T1000 (cell line): ENCODE measurements around the gene ABCD1.

Experiments used
- DNase-seq: peaks from one replicate; lab custom pipeline; 2025; ENCODE audit warnings: mixed read lengths; lab: John Stamatoyannopoulos, UW

The ABCD1 gene

DNA sequence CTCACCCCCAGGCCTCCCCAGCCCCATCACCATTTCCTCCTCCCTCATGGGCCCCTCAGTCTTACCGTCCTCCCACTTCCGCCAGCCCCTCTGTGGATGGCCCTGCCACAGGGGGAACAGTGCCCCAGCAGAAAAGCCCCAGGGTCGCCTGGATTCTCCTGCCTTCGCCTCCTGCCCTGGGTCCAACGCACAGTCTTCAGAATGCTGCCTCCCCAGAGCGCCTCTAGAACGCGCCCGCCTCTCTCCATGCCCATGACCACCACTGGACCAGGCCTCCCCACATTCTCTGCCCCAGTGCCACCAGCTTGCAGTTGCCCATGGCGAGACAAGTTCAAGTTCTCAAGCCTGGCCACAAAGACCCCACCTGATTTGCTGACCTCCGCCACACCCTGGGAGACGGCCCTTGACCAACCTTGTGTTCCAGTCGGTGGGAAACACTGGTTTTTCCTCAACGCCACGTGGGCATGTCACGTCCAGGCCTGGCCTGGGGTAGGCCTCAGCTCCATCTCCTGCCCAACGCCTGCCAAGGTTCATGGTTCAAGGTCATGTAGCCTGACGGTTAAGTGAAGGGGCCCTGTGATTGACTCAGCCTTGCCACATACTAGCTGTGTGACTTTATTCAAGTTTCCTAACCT lies 38.8 kb downstream of the ABCD1 start:
- DNase-seq = no peak

DNA sequence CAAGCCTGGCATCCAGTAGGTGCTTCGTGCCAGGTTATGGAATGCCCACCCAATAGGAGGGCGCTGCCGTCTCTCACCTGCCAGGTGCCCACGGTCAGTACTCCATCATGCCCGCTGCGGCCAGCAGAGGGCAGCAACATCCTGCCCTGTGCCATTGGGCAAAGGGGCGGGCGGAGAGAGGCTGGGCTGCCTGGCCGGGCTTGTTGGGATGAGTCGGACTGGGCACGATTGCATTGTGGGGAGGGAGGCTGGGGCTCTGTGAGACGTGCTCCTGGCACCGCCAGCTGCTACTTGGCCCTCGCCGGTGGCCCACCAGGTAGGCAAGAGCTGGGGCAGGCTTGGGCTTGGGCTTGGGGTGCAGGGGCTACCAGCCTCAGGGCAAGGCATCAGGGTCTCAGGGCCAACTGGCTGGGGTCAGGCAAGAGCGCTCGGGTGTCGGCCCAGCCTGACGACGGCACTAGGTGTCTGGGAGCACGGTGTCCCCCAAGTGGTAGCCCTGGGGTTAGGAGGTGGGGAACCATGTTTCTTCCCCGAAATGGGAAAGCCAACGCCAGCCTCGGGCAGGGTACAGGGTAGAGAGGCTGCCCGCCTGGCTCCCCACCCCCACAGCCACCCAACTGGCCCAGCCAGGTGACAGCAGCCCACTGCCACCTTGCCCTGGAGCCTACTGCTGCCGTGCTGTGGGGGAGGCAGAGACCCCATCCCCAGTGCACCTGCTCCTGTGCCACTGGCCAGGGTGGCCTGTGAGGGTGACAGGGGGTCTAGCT lies 39.5 kb downstream of the ABCD1 start, which contains the start of gene PLXNB3:
Gene PLXNB3, plus strand, starts transcription at position 261 of the 767 bp plus-strand sequence. CDS start 1,287 bp downstream, outside the sequence.
- DNase-seq = peak; percentile 26

DNA sequence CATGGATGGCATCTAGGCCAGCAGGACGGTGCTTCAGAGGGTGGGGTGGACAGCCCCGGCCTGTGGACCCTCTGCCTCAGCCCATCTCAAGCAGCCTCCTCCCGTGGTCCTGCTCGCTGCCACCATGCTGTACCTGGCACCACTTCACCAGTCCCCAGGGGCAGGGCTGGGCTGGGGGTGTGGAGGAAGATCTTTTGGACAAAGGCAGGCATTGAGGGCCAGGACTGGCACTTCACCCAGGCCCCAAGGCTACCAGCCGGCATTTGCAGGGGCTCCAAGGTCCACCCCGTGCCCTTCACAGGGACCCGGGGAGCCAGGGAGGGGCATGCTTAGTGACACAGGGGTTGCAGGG lies 40.1 kb downstream of the ABCD1 start:
- DNase-seq = no peak

DNA sequence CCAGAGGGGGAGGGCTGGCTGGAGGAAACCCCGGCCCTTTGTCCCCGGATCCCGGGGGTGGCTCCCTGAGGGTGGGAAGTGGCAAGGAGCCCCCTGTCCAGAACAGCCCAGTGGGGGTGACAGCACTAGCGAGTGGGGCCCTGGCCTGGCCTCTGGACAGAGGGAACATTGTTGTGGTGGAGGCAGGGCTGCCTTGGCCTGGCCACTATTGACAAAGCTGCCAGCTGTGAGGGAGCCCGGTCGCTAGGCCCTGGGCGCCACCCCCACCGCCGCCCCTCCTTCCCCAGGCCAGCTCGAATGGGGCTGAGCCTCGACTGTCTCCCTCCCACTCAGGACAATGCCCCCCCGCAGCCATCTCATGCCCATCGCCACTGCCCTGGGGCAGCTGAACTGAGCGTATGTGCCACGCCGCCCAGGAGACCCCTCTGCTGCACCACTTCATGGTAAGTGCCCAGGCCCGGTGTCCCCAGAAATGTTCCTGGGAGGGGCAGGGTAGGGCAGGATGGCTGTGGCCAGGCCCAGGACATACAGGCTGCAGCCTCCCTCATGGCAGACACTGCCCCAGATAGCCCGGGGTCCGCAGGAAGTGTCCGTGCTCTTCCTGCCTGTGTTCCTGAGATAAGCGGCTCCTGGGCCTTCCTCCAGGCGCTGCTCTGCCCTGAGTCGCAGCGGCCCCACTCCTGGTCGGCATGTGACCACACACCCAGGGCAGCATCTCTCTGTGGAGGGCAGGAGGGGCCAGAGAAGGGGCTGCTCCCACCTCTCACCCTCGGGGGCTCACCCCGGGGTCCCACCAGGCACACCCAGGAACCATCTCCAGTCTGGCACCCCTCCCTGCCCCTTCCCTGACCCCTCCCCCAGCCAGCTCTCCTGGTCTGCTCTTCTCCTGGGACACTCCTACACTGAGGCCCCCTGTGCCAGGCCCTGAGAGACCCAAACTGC lies 40.8 kb downstream of the ABCD1 start:
- no peak for DNase-seq

DNA sequence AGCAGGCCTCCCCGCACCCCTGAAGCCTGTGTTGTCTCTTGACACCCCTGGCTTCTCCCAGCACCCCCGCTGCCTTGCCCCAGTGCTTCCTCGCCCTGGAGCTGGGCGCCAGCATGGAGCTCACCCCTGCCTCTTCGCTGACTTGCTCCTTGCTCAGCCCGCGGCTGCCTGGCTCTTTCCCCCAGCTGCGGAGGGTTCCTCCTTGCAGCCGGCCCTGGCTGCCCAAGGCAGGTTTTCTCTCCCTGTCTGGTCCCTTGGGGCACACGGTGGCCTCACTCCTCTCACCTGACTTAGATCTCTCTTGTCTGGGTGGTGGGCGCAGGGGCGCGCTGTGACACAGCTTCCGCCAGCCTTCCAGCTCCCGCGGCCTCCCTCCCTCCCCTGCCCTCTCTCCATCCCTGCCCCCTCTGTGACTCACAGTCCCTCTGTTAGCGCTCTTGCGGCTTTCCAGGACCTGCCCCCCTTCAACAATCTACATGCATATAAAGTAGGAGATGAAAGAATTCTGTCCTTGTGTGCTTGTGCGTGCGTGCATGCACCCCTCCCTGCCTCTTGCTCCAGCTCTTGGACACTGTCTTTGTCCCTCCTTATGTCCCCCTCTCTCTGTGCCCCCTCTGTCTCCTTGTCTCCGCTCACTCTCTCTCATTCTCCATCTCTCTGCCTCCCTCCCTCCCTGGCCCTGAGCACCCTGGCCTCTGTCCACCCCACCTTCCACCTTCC lies 41.6 kb downstream of the ABCD1 start:
- no peak for DNase-seq

DNA sequence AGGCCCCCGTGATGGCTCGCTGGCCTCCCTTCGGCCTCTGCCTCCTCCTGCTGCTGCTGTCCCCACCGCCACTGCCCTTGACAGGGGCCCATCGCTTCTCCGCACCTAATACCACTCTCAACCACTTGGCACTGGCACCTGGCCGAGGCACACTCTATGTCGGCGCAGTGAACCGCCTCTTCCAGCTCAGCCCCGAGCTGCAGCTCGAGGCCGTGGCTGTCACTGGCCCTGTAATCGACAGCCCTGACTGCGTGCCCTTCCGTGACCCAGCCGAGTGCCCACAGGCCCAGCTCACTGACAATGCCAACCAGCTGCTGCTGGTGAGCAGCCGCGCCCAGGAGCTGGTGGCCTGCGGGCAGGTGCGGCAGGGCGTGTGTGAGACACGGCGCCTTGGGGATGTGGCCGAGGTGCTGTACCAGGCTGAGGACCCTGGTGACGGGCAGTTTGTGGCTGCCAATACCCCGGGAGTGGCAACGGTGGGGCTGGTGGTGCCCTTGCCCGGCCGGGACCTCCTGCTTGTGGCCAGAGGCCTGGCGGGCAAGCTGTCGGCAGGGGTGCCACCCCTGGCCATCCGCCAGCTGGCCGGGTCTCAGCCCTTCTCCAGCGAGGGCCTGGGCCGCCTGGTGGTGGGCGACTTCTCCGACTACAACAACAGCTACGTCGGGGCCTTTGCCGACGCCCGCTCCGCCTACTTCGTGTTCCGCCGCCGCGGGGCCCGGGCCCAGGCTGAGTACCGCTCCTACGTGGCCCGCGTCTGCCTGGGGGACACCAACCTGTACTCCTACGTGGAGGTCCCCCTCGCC lies 42.4 kb downstream of the ABCD1 start:
- no peak for DNase-seq

DNA sequence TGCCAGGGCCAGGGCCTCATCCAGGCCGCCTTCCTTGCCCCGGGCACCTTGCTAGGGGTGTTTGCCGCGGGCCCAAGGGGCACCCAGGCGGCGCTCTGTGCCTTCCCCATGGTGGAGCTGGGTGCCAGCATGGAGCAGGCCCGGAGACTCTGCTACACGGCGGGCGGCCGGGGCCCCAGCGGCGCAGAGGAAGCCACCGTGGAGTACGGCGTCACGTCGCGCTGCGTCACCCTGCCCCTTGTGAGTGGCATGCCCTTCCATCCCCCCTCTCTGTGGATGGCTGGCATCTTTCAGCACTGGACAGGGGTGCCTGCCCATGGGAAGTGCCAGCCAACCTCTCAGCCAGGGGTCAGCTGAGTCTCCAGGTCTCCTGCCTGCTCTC lies 43.0 kb downstream of the ABCD1 start:
- DNase-seq = no peak

DNA sequence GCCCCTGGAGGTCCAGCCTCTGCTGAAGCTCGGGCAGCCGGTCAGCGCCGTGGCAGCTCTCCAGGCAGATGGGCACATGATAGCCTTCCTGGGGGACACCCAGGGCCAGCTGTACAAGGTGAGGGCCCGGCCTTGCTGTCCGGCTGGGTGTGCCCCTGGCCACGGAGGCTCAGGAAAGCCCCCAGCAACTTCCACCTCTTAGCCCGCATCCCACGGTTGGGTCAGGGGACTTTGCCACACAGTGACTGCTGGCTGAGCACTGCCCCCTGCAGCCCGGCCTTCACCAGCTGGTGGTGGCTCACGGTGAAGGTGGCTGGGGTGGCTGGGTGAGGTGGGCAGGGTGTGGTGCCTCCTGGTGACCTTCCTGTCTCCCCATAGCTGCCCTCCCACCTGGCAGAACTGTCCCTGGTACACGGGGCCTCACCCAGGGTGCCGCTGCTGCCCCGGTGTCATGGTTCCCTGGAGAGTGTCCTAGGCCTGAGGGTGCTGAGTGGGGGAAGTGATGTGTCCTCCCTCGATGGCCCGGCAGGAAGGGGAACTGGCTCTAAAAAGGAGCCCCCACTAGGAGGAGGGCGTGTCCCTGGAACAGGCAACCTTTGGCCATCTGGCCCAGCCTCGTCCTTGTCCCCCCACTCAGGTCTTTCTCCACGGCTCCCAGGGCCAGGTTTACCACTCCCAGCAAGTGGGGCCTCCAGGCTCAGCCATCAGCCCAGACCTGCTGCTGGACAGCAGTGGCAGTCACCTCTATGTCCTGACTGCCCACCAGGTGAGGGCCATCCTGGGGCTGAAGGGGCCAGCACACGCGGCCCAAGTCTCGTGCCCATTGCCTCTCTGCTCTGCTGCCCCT lies 43.9 kb downstream of the ABCD1 start:
- no peak for DNase-seq

DNA sequence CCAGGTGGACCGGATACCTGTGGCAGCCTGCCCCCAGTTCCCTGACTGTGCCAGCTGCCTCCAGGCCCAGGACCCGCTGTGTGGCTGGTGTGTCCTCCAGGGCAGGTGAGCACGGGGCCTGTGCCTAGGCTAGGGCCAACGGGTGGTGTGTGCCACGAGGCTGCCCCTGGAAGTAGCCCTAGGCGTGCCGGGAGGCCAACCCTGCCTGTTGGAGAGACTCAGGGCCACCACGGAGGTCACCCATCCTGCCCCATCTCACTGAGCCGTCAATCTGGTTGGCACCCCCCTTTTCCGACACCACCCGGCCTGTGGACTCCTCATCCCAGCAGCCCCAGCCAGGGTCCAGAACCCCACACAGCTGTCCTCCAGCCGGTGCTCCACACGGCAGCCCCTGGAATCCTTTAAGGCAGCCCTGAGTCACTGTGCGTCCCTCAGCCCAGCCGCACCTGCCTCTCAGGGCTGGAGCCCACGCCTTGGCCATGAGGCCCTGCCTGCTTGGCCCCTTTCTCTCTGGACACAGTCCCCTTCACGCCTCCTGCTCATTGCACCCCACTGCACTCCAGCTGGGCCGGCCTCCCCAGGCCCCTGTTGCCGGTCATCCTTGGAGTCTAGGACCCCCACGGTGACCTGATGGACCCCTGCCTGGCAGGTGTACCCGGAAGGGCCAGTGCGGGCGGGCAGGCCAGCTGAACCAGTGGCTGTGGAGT lies 44.7 kb downstream of the ABCD1 start:
- DNase-seq = no peak

DNA sequence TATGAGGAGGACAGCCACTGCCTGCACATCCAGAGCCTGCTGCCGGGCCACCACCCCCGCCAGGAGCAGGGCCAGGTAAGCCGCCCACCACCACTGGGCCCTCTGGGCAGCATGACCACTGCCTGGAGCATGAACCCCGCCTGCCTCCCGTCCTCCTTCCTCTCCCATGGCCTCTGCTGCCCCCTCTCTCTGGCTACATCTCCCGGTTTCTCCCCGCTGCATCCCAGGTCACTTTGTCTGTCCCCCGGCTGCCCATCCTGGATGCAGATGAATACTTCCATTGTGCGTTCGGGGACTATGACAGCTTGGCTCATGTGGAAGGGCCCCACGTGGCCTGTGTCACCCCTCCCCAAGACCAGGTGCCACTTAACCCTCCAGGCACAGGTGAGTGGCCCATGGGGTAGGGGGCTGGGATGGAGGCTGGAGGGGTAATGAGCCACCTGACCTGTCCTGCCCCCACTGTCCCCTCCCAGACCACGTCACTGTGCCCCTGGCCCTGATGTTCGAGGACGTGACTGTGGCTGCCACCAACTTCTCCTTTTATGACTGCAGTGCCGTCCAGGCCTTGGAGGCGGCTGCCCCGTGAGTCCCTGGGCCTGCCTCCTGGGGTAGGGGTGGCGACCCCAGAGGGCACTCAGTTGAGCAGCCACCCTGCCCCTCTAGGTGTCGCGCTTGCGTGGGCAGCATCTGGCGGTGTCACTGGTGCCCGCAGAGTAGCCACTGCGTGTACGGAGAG lies 45.4 kb downstream of the ABCD1 start:
- DNase-seq = no peak

DNA sequence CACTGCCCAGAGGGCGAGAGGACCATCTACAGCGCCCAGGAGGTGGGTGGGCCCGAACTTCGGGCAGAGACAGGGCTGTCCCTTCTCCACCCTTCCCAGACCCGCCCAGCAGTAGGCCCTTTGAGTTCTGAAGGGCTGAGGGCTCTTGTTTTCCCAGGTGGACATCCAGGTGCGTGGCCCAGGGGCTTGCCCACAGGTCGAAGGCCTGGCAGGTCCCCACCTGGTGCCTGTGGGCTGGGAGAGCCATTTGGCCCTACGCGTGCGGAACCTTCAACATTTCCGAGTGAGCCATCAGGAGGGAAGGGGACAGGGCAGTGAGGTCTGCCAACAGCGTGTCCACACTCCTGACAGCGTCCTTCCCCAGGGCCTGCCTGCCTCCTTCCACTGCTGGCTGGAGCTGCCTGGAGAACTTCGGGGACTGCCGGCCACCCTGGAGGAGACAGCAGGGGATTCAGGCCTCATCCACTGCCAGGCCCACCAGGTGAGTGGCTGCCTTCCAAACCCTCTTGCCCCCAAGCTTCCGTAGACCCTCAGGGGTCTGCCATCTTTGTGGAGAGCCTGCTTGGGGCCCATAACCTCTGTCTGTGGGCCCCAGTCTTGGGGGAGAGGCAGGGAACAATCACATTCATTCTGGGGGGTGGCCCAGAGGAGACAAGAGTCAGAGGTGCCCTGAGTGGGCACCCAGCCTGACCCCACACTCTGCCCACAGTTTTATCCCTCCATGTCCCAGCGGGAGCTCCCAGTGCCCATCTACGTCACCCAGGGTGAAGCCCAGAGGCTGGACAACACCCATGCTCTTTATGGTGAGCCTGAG lies 46.2 kb downstream of the ABCD1 start:
- DNase-seq = no peak

DNA sequence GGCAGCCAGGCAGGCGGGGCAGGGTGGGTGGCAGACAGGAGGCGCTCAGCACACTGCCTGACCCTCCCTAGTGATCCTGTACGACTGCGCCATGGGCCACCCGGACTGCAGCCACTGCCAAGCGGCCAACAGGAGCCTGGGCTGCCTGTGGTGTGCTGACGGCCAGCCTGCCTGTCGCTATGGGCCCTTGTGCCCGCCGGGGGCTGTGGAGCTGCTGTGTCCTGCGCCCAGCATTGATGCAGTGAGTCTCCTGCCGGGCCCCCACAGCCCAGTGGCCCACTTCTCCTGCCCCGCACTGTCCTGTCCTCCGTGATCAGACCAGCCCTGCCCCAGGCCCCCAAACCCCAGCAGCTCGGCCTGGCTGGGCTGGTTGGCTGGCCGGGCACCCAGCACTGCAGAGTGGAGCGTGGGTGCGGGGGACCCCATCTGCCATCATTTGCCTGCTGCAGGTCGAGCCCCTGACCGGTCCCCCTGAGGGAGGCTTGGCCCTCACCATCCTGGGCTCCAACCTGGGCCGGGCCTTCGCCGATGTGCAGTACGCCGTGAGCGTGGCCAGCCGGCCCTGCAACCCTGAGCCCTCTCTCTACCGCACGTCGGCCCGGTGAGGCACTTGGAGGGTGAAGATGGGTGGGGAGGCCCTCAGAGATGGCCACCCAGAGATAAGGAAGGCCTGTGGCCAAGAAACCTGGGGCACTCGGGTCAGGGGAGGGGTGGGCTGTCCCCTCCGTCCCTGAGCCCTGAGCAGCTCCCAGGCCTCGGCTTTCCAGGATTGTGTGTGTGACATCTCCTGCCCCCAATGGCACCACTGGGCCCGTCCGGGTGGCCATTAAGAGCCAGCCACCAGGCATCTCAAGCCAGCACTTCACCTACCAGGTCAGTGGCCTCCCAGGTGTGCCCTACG lies 47.0 kb downstream of the ABCD1 start:
- DNase-seq = no peak

DNA sequence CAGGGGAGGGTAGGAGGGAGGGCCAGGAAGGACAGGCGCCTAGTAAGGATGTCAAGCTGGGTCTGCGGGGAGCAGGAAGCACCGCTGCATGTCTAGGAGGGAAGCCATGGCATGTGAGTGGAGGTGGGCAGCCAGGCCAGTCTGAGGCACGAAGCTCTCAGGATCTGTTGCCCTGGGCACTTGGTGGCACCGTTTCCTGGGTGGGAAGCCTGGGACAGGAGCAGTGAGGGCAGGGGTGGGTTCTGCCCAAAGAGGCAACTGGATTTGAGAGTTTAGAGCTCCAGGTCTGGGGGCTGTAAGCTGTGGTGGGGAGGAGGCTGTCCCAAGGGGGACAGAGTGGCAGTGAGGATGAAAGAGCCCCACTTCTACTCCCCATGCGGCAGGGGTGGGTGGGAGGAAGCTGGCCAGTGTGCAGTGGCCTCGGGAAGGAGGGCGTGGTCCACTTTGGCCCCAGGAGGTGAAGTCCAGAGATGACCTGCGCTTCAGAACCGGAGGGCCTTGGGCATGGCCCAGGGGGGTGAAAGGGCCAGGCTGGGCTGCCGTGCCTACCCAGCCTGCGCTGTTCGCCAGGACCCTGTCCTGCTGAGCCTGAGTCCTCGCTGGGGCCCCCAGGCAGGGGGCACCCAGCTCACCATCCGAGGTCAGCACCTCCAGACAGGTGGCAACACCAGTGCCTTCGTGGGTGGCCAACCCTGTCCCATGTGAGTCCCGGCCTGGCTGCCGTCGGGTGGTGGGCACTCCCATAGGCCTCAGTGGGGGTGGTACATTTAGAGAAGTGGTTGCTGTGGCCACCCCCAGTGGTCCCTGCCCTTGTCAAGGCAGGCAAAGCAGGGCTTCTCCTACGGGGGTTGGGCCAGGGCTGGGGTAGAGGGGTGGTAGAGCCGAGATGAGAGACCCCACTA lies 47.9 kb downstream of the ABCD1 start:
- DNase-seq = no peak

DNA sequence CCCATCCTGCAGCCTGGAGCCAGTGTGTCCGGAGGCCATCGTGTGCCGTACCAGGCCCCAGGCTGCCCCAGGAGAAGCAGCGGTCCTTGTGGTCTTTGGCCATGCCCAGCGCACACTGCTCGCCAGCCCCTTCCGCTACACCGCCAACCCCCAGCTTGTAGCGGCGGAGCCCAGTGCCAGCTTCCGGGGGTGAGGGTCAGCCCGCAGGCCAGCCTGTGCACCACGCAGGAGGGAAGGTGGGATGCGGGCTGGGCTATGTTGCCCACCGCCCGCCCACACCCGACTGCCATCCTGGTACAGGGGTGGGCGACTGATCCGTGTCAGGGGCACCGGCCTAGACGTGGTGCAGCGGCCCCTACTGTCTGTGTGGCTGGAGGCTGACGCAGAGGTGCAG lies 48.6 kb downstream of the ABCD1 start:
- no peak for DNase-seq

DNA sequence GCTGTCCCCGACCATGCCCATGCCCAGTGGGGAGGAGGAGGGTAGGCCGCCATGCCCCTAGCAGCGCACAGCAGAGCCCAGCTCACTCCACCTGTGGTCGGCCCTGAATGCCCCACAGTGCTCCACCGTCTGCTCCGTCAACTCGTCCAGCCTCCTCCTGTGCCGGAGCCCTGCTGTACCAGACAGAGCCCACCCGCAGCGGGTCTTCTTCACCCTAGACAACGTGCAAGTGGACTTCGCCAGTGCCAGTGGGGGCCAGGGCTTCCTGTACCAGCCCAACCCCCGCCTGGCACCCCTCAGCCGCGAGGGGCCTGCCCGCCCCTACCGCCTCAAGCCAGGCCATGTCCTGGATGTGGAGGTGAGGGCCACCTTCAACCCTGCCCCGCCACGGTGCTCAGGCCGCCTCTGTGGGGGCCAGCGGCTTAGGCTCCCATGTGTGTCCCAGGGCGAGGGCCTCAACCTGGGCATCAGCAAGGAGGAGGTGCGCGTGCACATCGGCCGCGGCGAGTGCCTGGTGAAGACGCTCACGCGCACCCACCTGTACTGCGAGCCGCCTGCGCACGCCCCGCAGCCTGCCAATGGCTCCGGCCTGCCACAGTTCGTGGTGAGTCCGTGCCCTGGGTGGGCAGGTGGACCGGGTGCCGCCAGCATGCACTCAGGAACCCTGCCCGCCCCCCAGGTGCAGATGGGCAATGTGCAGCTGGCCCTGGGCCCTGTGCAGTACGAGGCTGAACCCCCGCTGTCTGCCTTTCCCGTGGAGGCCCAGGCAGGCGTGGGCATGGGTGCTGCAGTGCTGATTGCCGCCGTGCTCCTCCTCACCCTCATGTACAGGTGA lies 49.3 kb downstream of the ABCD1 start:
- DNase-seq = no peak
